GM21619 (cell line): ENCODE results near the gene CX3CR1.

Experiments used
- ATAC-seq: cut with Tn5 transposase; IDR thresholded peaks from one replicate; pipeline ENCODE4 v1.9.1; 2021; ENCODE audit not compliant: unreplicated experiment

The CX3CR1 gene

GRCh38 chr3:39292961-39293360 lies 13.1 kb upstream of the CX3CR1 start:
- no peak for ATAC-seq

- ATAC-seq, result no peak
Measured at GRCh38 chr3:39291903-39292329, 12.1 kb upstream of the CX3CR1 start.

GRCh38 chr3:39290255-39290654 lies 10.4 kb upstream of the CX3CR1 start:
- no peak for ATAC-seq

GRCh38 chr3:39289107-39289506 lies 9.3 kb upstream of the CX3CR1 start:
- ATAC-seq, result no peak

GRCh38 chr3:39288300-39288808 lies 8.5 kb upstream of the CX3CR1 start:
- peak; percentile 98 for ATAC-seq

GRCh38 chr3:39287216-39288164 lies 7.7 kb upstream of the CX3CR1 start:
- no peak for ATAC-seq

- ATAC-seq, result no peak
Measured at GRCh38 chr3:39286771-39287170, 6.9 kb upstream of the CX3CR1 start.

- no peak for ATAC-seq
Measured at GRCh38 chr3:39285332-39285731, 5.5 kb upstream of the CX3CR1 start.

- ATAC-seq, result no peak
Measured at GRCh38 chr3:39284457-39284881, 4.6 kb upstream of the CX3CR1 start.

GRCh38 chr3:39282057-39282456 lies 2.2 kb upstream of the CX3CR1 start:
- ATAC-seq, result no peak

- no peak for ATAC-seq
Measured at GRCh38 chr3:39281533-39281932, 1.7 kb upstream of the CX3CR1 start.

- no peak for ATAC-seq
Measured at GRCh38 chr3:39280571-39280970, 735 bp upstream of the CX3CR1 start.

GRCh38 chr3:39278616-39278935 lies 1.3 kb downstream of the CX3CR1 start:
- ATAC-seq, result no peak

GRCh38 chr3:39277893-39278615 lies 1.8 kb downstream of the CX3CR1 start:
- no peak for ATAC-seq

- no peak for ATAC-seq
Measured at GRCh38 chr3:39276746-39277145, 3.1 kb downstream of the CX3CR1 start.

- ATAC-seq, result no peak
Measured at GRCh38 chr3:39275963-39276593, 3.8 kb downstream of the CX3CR1 start.

- ATAC-seq, result no peak
Measured at GRCh38 chr3:39275052-39275451, 4.8 kb downstream of the CX3CR1 start.

GRCh38 chr3:39273119-39273518 lies 6.7 kb downstream of the CX3CR1 start:
- ATAC-seq, result no peak

- ATAC-seq, result no peak
Measured at GRCh38 chr3:39272191-39272590, 7.6 kb downstream of the CX3CR1 start.

GRCh38 chr3:39271363-39271914 lies 8.4 kb downstream of the CX3CR1 start:
- no peak for ATAC-seq

GRCh38 chr3:39269528-39269927 lies 10.3 kb downstream of the CX3CR1 start:
- ATAC-seq, result no peak
